HepG2 (cell line): Measurements from ENCODE around the gene DNMT1. TPM values are rescaled to one million over a fixed set of nuclear protein-coding genes. Genes with fewer than 3 reads are reported as not detected.

Experiments
- ATAD3A ChIP-seq: sonication (generic); formaldehyde crosslinking; IDR thresholded peaks from 2 replicates; pipeline ENCODE4 v1.4.0; 2020; ENCODE audit warnings: missing genetic modification reagents
- BRF2 ChIP-seq: sonication (generic); formaldehyde crosslinking; IDR thresholded peaks from 2 replicates; pipeline ENCODE4 v1.8.1; 2022; ENCODE audit warnings: mild to moderate bottlenecking, missing genetic modification reagents
- HNRNPL ChIP-seq: fragments of 200-400 bp; formaldehyde crosslinking; IDR thresholded peaks from 2 replicates; pipeline ENCODE4 v1.6.1; 2017; ENCODE audit warnings: mild to moderate bottlenecking, low read depth, low read length
- IRF1 ChIP-seq: sonication (generic); formaldehyde crosslinking; IDR thresholded peaks from 2 replicates; pipeline ENCODE4 v1.4.0; 2020; ENCODE audit warnings: low read depth, mild to moderate bottlenecking, missing genetic modification reagents
- LCORL ChIP-seq, 2 experiments: fragments of 450-650 bp in 1 of 2; sonication (generic) in 1 of 2; formaldehyde crosslinking in 1 of 2; IDR thresholded peaks; 2 replicates each; pipeline versions ENCODE4 v1.5.0 to v1.6.1; 2017 to 2020; ENCODE audit warnings: antibody characterized with exemption in 1 of 2, missing genetic modification reagents in 1 of 2
- MED1 ChIP-seq: sonication (generic); formaldehyde crosslinking; IDR thresholded peaks from 2 replicates; pipeline ENCODE4 v1.4.0; 2020; ENCODE audit warnings: missing genetic modification reagents
- NBN ChIP-seq: fragments of 450-650 bp; conservative IDR thresholded peaks from 2 replicates; pipeline ENCODE4 v1.6.1; 2017
- ZBTB3 ChIP-seq: sonication (generic); formaldehyde crosslinking; IDR thresholded peaks from 2 replicates; pipeline ENCODE4 v1.4.0; 2020; ENCODE audit warnings: low read depth, mild to moderate bottlenecking, moderate library complexity, missing genetic modification reagents, borderline replicate concordance
- ZNF121 ChIP-seq: sonication (generic); formaldehyde crosslinking; IDR thresholded peaks from 2 replicates; pipeline ENCODE4 v1.5.0; 2020; ENCODE audit warnings: mild to moderate bottlenecking, missing genetic modification reagents
- ZNF496 ChIP-seq: sonication (generic); formaldehyde crosslinking; IDR thresholded peaks from 2 replicates; pipeline ENCODE4 v1.8.1; 2023; ENCODE audit warnings: mild to moderate bottlenecking, moderate library complexity, missing genetic modification reagents; ENCODE audit not compliant: insufficient replicate concordance
- ZNF691 ChIP-seq: sonication (generic); formaldehyde crosslinking; IDR thresholded peaks from 2 replicates; pipeline ENCODE4 v1.4.0; 2020; ENCODE audit warnings: missing genetic modification reagents, low read depth, mild to moderate bottlenecking, borderline replicate concordance
- polyA plus RNA-seq, 8 experiments: library from polyadenylated mRNA; depleted of rRNA in 3 of 8; stranded (reverse) in 7 of 8; unstranded in 1 of 8; fragments of >200 nt; fragmentation: Illumina TruSeq in 4 of 8; extraction: Trizol in 4 of 8; gene quantifications; 2 replicates each; pipeline versions ENCODE4 v1.2.1 to v1.2.3, GENCODE V29; 2011 to 2016; ENCODE audit warnings: low read depth in 4 of 8, missing spikeins in 1 of 8, mixed read lengths in 1 of 8; ENCODE audit not compliant: insufficient read depth in 1 of 8
- total RNA-seq, 5 experiments: library from RNA; depleted of rRNA; stranded (reverse); fragments of >200 nt; fragmentation: Illumina TruSeq; extraction: Trizol; gene quantifications; 2 replicates each; pipeline ENCODE4 v1.2.3, GENCODE V29; 2016; ENCODE audit warnings: low read depth in 1 of 5
- TF ChIP-seq, protein P1 (sequence below): IDR thresholded peaks from 2 replicates; pipeline ENCODE4 v1.6.1; 2016; ENCODE audit warnings: low read depth
- TF ChIP-seq, protein P2 (sequence below), 2 experiments: sonication (generic) in 1 of 2; formaldehyde crosslinking in 1 of 2; IDR thresholded peaks; 2 replicates each; pipeline versions ENCODE4 v1.5.1 to v1.6.1; 2011 to 2020; ENCODE audit warnings: borderline replicate concordance in 1 of 2, low read depth in 1 of 2, low read length in 1 of 2, mild to moderate bottlenecking in 1 of 2, missing genetic modification reagents in 1 of 2, moderate library complexity in 1 of 2
- TF ChIP-seq, protein P3 (sequence below): sonication (generic); formaldehyde crosslinking; IDR thresholded peaks from 2 replicates; pipeline ENCODE4 v1.8.1; 2023; ENCODE audit warnings: mild to moderate bottlenecking, missing genetic modification reagents
- TF ChIP-seq, protein P4 (sequence below): IDR thresholded peaks from 2 replicates; pipeline ENCODE4 v1.6.1; 2016; ENCODE audit warnings: mild to moderate bottlenecking

The DNMT1 gene
- total and polyA plus RNA-seq, 2 of the 13 experiments (the other 11 are each of a cell fraction or from before 2014, with no cell fraction given), result 31.2 to 91.1 TPM

DNA sequence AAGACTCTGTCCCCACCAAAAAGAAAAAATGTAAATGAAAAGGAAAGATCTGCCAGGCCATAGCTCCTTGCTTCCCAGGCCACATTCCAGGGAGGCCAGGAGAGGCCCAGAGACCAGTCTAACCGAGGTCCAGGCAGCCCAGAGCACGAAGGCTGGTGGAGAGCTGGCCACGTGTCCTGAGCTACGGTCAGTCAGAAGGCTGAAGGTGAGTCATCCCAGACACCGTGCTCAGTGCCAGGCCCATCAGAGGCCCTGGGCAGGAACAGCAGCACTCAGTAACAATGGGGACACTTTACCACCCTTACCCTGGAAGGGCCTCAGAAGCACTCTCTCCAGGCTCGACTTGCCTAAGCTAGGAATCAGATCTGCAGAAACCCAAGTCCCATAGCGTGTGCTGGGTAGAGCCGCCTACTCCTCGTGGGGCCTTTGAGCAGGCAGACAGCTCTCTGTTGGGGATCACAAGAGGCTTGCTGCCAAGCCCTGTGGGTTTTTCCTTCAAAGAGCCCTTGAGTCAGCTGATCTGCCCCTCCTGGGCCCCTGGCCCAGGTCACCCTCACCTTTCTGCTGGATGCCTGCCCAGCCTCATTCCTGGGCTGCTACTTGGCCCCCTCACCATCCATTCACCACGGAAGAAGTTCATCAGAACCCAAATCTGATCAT, 11.6 kb upstream of the DNMT1 start (continued):
- no peak for TF ChIP-seq BRF2 (CRISPR knock-in tag)
- no peak for TF ChIP-seq IRF1 (CRISPR knock-in tag)
- TF ChIP-seq ZNF691, result peak; percentile 38; the same call in 1 of the 2 replicates
- TF ChIP-seq NBN, result no peak
- no peak for TF ChIP-seq ZBTB3
- TF ChIP-seq, protein P1, sequence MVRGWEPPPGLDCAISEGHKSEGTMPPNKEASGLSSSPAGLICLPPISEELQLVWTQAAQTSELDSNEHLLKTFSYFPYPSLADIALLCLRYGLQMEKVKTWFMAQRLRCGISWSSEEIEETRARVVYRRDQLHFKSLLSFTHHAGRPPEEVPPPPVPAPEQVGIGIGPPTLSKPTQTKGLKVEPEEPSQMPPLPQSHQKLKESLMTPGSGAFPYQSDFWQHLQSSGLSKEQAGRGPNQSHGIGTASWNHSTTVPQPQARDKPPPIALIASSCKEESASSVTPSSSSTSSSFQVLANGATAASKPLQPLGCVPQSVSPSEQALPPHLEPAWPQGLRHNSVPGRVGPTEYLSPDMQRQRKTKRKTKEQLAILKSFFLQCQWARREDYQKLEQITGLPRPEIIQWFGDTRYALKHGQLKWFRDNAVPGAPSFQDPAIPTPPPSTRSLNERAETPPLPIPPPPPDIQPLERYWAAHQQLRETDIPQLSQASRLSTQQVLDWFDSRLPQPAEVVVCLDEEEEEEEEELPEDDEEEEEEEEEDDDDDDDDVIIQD, result peak; percentile 24; the same call in 1 of the 2 replicates
- TF ChIP-seq ATAD3A (CRISPR knock-in tag), result no peak
- TF ChIP-seq, protein P2, sequence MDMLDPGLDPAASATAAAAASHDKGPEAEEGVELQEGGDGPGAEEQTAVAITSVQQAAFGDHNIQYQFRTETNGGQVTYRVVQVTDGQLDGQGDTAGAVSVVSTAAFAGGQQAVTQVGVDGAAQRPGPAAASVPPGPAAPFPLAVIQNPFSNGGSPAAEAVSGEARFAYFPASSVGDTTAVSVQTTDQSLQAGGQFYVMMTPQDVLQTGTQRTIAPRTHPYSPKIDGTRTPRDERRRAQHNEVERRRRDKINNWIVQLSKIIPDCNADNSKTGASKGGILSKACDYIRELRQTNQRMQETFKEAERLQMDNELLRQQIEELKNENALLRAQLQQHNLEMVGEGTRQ (IDR thresholded peaks at IDR 0.05; ENCODE audit: low read depth, low read length), result peak; percentile 62
- TF ChIP-seq, protein P2 (CRISPR knock-in tag; IDR thresholded peaks at IDR 0.05; ENCODE audit: borderline replicate concordance), result peak; percentile 59; the same call in 1 of the 2 replicates
- TF ChIP-seq, protein P3, sequence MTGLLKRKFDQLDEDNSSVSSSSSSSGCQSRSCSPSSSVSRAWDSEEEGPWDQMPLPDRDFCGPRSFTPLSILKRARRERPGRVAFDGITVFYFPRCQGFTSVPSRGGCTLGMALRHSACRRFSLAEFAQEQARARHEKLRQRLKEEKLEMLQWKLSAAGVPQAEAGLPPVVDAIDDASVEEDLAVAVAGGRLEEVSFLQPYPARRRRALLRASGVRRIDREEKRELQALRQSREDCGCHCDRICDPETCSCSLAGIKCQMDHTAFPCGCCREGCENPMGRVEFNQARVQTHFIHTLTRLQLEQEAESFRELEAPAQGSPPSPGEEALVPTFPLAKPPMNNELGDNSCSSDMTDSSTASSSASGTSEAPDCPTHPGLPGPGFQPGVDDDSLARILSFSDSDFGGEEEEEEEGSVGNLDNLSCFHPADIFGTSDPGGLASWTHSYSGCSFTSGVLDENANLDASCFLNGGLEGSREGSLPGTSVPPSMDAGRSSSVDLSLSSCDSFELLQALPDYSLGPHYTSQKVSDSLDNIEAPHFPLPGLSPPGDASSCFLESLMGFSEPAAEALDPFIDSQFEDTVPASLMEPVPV (CRISPR knock-in tag), result 0 out of 2 replicates have a peak, but pooled peaks have one; percentile 43
- TF ChIP-seq, protein P4, sequence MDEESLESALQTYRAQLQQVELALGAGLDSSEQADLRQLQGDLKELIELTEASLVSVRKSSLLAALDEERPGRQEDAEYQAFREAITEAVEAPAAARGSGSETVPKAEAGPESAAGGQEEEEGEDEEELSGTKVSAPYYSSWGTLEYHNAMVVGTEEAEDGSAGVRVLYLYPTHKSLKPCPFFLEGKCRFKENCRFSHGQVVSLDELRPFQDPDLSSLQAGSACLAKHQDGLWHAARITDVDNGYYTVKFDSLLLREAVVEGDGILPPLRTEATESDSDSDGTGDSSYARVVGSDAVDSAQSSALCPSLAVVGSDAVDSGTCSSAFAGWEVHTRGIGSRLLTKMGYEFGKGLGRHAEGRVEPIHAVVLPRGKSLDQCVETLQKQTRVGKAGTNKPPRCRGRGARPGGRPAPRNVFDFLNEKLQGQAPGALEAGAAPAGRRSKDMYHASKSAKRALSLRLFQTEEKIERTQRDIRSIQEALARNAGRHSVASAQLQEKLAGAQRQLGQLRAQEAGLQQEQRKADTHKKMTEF (CRISPR knock-in tag), result peak; percentile 64
- TF ChIP-seq LCORL (IDR thresholded peaks at IDR 0.05), result no peak
- TF ChIP-seq LCORL (CRISPR knock-in tag; IDR thresholded peaks at IDR 0.05), result 0 out of 2 replicates have a peak, but pooled peaks have one; percentile 39
- 0 out of 2 replicates have a peak, but pooled peaks have one; percentile 59 for TF ChIP-seq HNRNPL
- no peak for TF ChIP-seq ZNF121 (CRISPR knock-in tag)
- no peak for TF ChIP-seq ZNF496 (CRISPR knock-in tag)
- TF ChIP-seq MED1 (CRISPR knock-in tag), result peak; percentile 70
